Loucy (cell line): Measurements from ENCODE around the gene ROPN1B.

Source experiments
- CTCF ChIP-seq: fragments of 200-600 bp; sonication (generic); conservative IDR thresholded peaks from 2 replicates; pipeline ENCODE4 v1.5.1; 2014; ENCODE audit warnings: mild to moderate bottlenecking, antibody characterized with exemption, low read length
- EZH2phosphoT487 ChIP-seq: fragments of 200-600 bp; IDR thresholded peaks from 2 replicates; pipeline ENCODE4 v1.6.1; 2018; ENCODE audit warnings: antibody characterized with exemption, mild to moderate bottlenecking, moderate library complexity, borderline replicate concordance

DNA sequence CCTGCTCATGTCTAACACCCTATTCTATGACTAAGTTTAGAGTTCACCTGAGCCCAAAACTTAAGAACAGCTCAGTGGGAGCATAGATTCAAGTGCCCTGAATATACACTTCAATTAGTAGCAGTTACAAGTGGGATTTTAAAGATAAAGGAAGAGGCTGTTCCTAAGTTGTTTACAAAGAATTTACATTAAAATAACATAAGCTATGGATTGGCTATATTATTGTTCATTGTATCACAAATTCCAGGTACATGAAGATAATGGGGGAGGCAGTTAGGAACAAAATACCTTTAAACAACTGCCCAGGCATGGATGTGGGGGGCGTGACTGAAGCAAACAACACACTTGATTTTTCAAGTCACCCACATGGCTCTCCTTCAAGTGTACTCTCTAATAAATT, 52.7 kb downstream of the ROPN1B start:
- TF ChIP-seq CTCF (no peak), EZH2phosphoT487 (no peak)
